ENCODE data around the gene RDH11. TPM values are rescaled to one million over a fixed set of nuclear protein-coding genes. Genes with fewer than 3 reads are reported as not detected.

Gene RDH11
- total RNA-seq: 54.1 and 55.2 TPM in 2 replicates
- long read RNA-seq, transcript RDH11-202 (6 exons, 1,064 nt): minor isoform, 8 of 746 reads
- long read RNA-seq, transcript RDH11-201 (7 exons, 2,588 nt): major isoform, 661 of 746 reads
- long read RNA-seq, transcript RDH11-203 (7 exons, 1,926 nt): minor isoform, 17 of 746 reads
- long read RNA-seq, partial matches to known transcripts: 14 of 746 reads
- long read RNA-seq, other reads (novel, unspliced or antisense): 41 of 746 reads

- TF ChIP-seq, protein P1, sequence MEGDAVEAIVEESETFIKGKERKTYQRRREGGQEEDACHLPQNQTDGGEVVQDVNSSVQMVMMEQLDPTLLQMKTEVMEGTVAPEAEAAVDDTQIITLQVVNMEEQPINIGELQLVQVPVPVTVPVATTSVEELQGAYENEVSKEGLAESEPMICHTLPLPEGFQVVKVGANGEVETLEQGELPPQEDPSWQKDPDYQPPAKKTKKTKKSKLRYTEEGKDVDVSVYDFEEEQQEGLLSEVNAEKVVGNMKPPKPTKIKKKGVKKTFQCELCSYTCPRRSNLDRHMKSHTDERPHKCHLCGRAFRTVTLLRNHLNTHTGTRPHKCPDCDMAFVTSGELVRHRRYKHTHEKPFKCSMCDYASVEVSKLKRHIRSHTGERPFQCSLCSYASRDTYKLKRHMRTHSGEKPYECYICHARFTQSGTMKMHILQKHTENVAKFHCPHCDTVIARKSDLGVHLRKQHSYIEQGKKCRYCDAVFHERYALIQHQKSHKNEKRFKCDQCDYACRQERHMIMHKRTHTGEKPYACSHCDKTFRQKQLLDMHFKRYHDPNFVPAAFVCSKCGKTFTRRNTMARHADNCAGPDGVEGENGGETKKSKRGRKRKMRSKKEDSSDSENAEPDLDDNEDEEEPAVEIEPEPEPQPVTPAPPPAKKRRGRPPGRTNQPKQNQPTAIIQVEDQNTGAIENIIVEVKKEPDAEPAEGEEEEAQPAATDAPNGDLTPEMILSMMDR (IDR thresholded peaks at IDR 0.05): no peak
- peak; percentile 92 for DNase-seq (ENCODE audit: extremely low spot score, unreplicated experiment)
- Mint-ChIP-seq H3K27me3 (ENCODE audit: unreplicated experiment) (no peaks in the 10 kb centered on the region), H3K4me3 (ENCODE audit: unreplicated experiment) (peak within 1 kb of the TSS; percentile 96), H3K9me3 (ENCODE audit: unreplicated experiment) (no peaks in the 10 kb centered on the region), H3K27ac (ENCODE audit: unreplicated experiment) (peak within 1 kb of the TSS; percentile 95), H3K4me1 (ENCODE audit: unreplicated experiment) (peaks cover 26% of the 10 kb centered on the region), H3K36me3 (ENCODE audit: unreplicated experiment) (peaks cover 15% of the 10 kb centered on the region)
Measured at GRCh38 chr14:67695394-67695949, at the start of gene RDH11. Gene RDH11, minus strand, starts transcription at chr14:67695764. Its CDS starts 61 bp downstream, at chr14:67695703.

DNA sequence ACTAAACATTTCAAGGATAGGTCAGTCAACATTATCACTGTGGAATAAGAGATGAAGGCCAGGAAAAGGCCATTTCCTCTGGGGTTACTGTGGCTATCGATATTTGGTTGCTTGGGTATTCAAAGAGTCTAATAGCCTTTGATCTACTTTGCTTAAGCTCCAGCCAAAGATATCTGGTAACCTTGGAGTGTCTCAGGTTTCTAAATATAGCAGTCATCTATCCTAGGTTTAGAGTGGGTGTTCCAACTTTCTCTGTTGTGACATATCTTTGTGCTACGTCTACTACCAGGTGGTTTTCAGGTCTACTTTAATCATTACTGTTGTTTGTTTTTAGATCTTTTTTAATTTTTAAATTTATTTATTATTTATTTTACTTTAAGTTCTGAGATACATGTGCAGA lies 48.5 kb upstream of the RDH11 start:
- Mint-ChIP-seq H3K4me1 (ENCODE audit: unreplicated experiment) (peaks cover 6% of the 10 kb centered on the region), H3K9me3 (ENCODE audit: unreplicated experiment) (no peaks in the 10 kb centered on the region), H3K36me3 (ENCODE audit: unreplicated experiment) (peaks cover 30% of the 10 kb centered on the region), H3K27me3 (ENCODE audit: unreplicated experiment) (peaks cover 13% of the 10 kb centered on the region), H3K4me3 (ENCODE audit: unreplicated experiment) (no peak overlapping the region), H3K27ac (ENCODE audit: unreplicated experiment) (no peak overlapping the region)
- no peak for DNase-seq (ENCODE audit: extremely low spot score, unreplicated experiment)
- TF ChIP-seq, protein P1 (IDR thresholded peaks at IDR 0.05): no peak

DNA sequence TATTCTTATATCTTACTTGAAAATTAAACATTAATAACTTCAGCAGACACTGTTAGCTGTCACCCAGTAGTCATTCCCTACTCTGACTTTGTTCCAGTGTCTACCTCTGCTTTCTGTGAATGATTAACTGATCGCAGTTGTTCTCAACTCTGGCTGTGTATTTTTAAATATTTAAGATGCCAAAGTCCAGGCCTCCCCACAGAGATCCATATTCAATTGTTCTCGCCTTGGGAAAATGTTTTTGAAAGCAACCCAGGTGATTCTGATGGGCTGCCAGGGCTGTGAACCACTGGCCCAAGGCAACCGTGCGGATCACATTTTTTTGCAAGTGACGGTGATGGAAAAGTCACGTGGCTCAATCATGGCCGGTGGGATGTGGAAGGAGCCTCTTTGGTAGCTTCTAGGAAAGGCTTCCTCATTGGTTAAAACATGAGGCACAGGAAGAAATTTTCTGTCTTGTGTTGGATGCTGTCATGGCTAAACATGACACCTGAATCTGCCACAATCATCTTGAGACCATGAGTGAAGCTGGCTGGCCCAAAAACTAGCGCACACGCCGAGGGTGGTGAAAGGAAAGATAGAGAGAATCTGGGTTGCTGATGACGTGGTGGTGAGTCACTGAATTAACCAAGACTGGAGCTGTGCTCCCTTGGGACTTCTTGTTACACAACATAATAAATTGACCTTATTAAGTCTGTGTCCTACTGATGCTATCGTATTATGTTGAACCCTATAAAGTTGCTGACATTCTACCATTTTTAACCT lies 43.4 kb upstream of the RDH11 start:
- no peak for DNase-seq (ENCODE audit: extremely low spot score, unreplicated experiment)
- no peaks in the 10 kb centered on the region for H3K9me3 Mint-ChIP-seq (ENCODE audit: unreplicated experiment)
- peak overlapping the region; percentile 60 for H3K27ac Mint-ChIP-seq (ENCODE audit: unreplicated experiment)
- no peak overlapping the region for H3K4me3 Mint-ChIP-seq (ENCODE audit: unreplicated experiment)
- TF ChIP-seq, protein P1 (IDR thresholded peaks at IDR 0.05): no peak
- H3K36me3 Mint-ChIP-seq (ENCODE audit: unreplicated experiment): no peaks in the 10 kb centered on the region
- H3K27me3 Mint-ChIP-seq (ENCODE audit: unreplicated experiment): peaks cover 13% of the 10 kb centered on the region
- H3K4me1 Mint-ChIP-seq (ENCODE audit: unreplicated experiment): peaks cover 10% of the 10 kb centered on the region

- H3K27ac Mint-ChIP-seq (ENCODE audit: unreplicated experiment): no peak overlapping the region
- no peaks in the 10 kb centered on the region for H3K36me3 Mint-ChIP-seq (ENCODE audit: unreplicated experiment)
- peaks cover 10% of the 10 kb centered on the region for H3K4me1 Mint-ChIP-seq (ENCODE audit: unreplicated experiment)
- no peak overlapping the region for H3K4me3 Mint-ChIP-seq (ENCODE audit: unreplicated experiment)
- TF ChIP-seq, protein P1 (IDR thresholded peaks at IDR 0.05): no peak
- no peaks in the 10 kb centered on the region for H3K9me3 Mint-ChIP-seq (ENCODE audit: unreplicated experiment)
- peaks cover 4% of the 10 kb centered on the region for H3K27me3 Mint-ChIP-seq (ENCODE audit: unreplicated experiment)
- no peak for DNase-seq (ENCODE audit: extremely low spot score, unreplicated experiment)
Measured at GRCh38 chr14:67736771-67737170, 41.2 kb upstream of the RDH11 start.

Data from osteocyte (in vitro differentiated cells).